ENCODE measurements around the gene SOX6. TPM values are rescaled to one million over a fixed set of nuclear protein-coding genes. Genes with fewer than 3 reads are reported as not detected.

Gene SOX6
- total RNA-seq, 2 experiments from 2014 or later = not detected

GRCh38 chr11:16301462-16301861 lies 54.9 kb downstream of the SOX6 start:
- ChIA-PET POLR2A (no interaction called here), CTCF (no interaction called here)
- no peak for DNase-seq
- H3K4me1 Mint-ChIP-seq (ENCODE audit: low read depth) = no peaks in the 10 kb centered on the region
- ATAC-seq = no peak
- H3K4me3 Mint-ChIP-seq = no peak overlapping the region
- H3K27me3 Mint-ChIP-seq (ENCODE audit: low read depth) = no peaks in the 10 kb centered on the region
- H3K27ac Mint-ChIP-seq = no peak overlapping the region
- H3K9me3 Mint-ChIP-seq (ENCODE audit: insufficient read depth) = peaks cover 3% of the 10 kb centered on the region
- H3K36me3 Mint-ChIP-seq (ENCODE audit: low read depth) = no peaks in the 10 kb centered on the region

- CTCF ChIA-PET = no interaction called here
- Mint-ChIP-seq H3K27ac (no peak overlapping the region), H3K4me1 (ENCODE audit: low read depth) (no peaks in the 10 kb centered on the region)
Measured at GRCh38 chr11:16299884-16300782, 56.2 kb downstream of the SOX6 start.

GRCh38 chr11:16299390-16299789 lies 57.0 kb downstream of the SOX6 start:
- POLR2A ChIA-PET = interaction anchor here (0.6 kb wide), 1 partner anchor 210 kb away, joined by 3 read pairs; no protein-coding TSS in a partner anchor
- Mint-ChIP-seq H3K27me3 (ENCODE audit: low read depth) (no peaks in the 10 kb centered on the region), H3K9me3 (ENCODE audit: insufficient read depth) (peaks cover 3% of the 10 kb centered on the region), H3K4me3 (no peak overlapping the region), H3K4me1 (ENCODE audit: low read depth) (no peaks in the 10 kb centered on the region), H3K36me3 (ENCODE audit: low read depth) (no peaks in the 10 kb centered on the region), H3K27ac (no peak overlapping the region)
- CTCF ChIA-PET = no interaction called here
- ATAC-seq (no peak), DNase-seq (no peak)

More at GRCh38 chr11:16299884-16300782, 56.2 kb downstream of the SOX6 start:
- DNase-seq (no peak), ATAC-seq (no peak)
- peaks cover 3% of the 10 kb centered on the region for H3K9me3 Mint-ChIP-seq (ENCODE audit: insufficient read depth)
- POLR2A ChIA-PET = interaction anchor here (0.6 kb wide), 1 partner anchor 211 kb away, joined by 3 read pairs; no protein-coding TSS in a partner anchor
- no peaks in the 10 kb centered on the region for H3K27me3 Mint-ChIP-seq (ENCODE audit: low read depth)
- H3K36me3 Mint-ChIP-seq (ENCODE audit: low read depth) = no peaks in the 10 kb centered on the region
- H3K4me3 Mint-ChIP-seq = no peak overlapping the region

- Mint-ChIP-seq H3K27me3 (ENCODE audit: low read depth) (no peaks in the 10 kb centered on the region), H3K9me3 (ENCODE audit: insufficient read depth) (peaks cover 3% of the 10 kb centered on the region), H3K4me3 (no peak overlapping the region), H3K4me1 (ENCODE audit: low read depth) (no peaks in the 10 kb centered on the region), H3K27ac (no peak overlapping the region), H3K36me3 (ENCODE audit: low read depth) (no peaks in the 10 kb centered on the region)
- CTCF ChIA-PET = no interaction called here
- POLR2A ChIA-PET = no interaction called here
- DNase-seq (no peak), ATAC-seq (no peak)
Measured at GRCh38 chr11:16297332-16297731, 59.0 kb downstream of the SOX6 start.

GRCh38 chr11:16296273-16296672 lies 60.1 kb downstream of the SOX6 start:
- Mint-ChIP-seq H3K36me3 (ENCODE audit: low read depth) (no peaks in the 10 kb centered on the region), H3K4me3 (no peak overlapping the region), H3K9me3 (ENCODE audit: insufficient read depth) (no peaks in the 10 kb centered on the region), H3K27me3 (ENCODE audit: low read depth) (no peaks in the 10 kb centered on the region), H3K4me1 (ENCODE audit: low read depth) (no peaks in the 10 kb centered on the region), H3K27ac (no peak overlapping the region)
- ChIA-PET CTCF (no interaction called here), POLR2A (no interaction called here)
- DNase-seq (no peak), ATAC-seq (no peak)

- CTCF ChIA-PET = no interaction called here
- POLR2A ChIA-PET = no interaction called here
- ATAC-seq (no peak), DNase-seq (no peak)
- Mint-ChIP-seq H3K9me3 (ENCODE audit: insufficient read depth) (no peaks in the 10 kb centered on the region), H3K27me3 (ENCODE audit: low read depth) (no peaks in the 10 kb centered on the region), H3K36me3 (ENCODE audit: low read depth) (no peaks in the 10 kb centered on the region), H3K4me3 (no peak overlapping the region), H3K4me1 (ENCODE audit: low read depth) (no peaks in the 10 kb centered on the region), H3K27ac (no peak overlapping the region)
Measured at GRCh38 chr11:16295592-16295991, 60.8 kb downstream of the SOX6 start.

- POLR2A ChIA-PET = no interaction called here
- Mint-ChIP-seq H3K27me3 (ENCODE audit: low read depth) (no peaks in the 10 kb centered on the region), H3K4me3 (no peak overlapping the region), H3K4me1 (ENCODE audit: low read depth) (no peaks in the 10 kb centered on the region), H3K27ac (no peak overlapping the region), H3K9me3 (ENCODE audit: insufficient read depth) (no peaks in the 10 kb centered on the region), H3K36me3 (ENCODE audit: low read depth) (no peaks in the 10 kb centered on the region)
- ATAC-seq = no peak
- DNase-seq = no peak
- CTCF ChIA-PET = no interaction called here
Measured at GRCh38 chr11:16293204-16293681, 63.1 kb downstream of the SOX6 start.

GRCh38 chr11:16292167-16292859 lies 64.0 kb downstream of the SOX6 start:
- ChIA-PET POLR2A (no interaction called here), CTCF (no interaction called here)
- no peak for ATAC-seq
- Mint-ChIP-seq H3K4me1 (ENCODE audit: low read depth) (no peaks in the 10 kb centered on the region), H3K27me3 (ENCODE audit: low read depth) (no peaks in the 10 kb centered on the region), H3K9me3 (ENCODE audit: insufficient read depth) (no peaks in the 10 kb centered on the region), H3K36me3 (ENCODE audit: low read depth) (no peaks in the 10 kb centered on the region), H3K27ac (no peak overlapping the region), H3K4me3 (no peak overlapping the region)
- no peak for DNase-seq

GRCh38 chr11:16291729-16292128 lies 64.6 kb downstream of the SOX6 start:
- DNase-seq (no peak), ATAC-seq (no peak)
- no peaks in the 10 kb centered on the region for H3K9me3 Mint-ChIP-seq (ENCODE audit: insufficient read depth)
- H3K27me3 Mint-ChIP-seq (ENCODE audit: low read depth) = no peaks in the 10 kb centered on the region
- no peak overlapping the region for H3K27ac Mint-ChIP-seq
- ChIA-PET CTCF (no interaction called here), POLR2A (no interaction called here)
- no peaks in the 10 kb centered on the region for H3K4me1 Mint-ChIP-seq (ENCODE audit: low read depth)
- H3K36me3 Mint-ChIP-seq (ENCODE audit: low read depth) = no peaks in the 10 kb centered on the region
- H3K4me3 Mint-ChIP-seq = no peak overlapping the region

GRCh38 chr11:16289541-16289940 lies 66.8 kb downstream of the SOX6 start:
- CTCF ChIA-PET = no interaction called here
- Mint-ChIP-seq H3K27ac (no peak overlapping the region), H3K27me3 (ENCODE audit: low read depth) (no peaks in the 10 kb centered on the region), H3K36me3 (ENCODE audit: low read depth) (no peaks in the 10 kb centered on the region), H3K4me3 (no peak overlapping the region), H3K9me3 (ENCODE audit: insufficient read depth) (no peaks in the 10 kb centered on the region), H3K4me1 (ENCODE audit: low read depth) (no peaks in the 10 kb centered on the region)
- no peak for DNase-seq
- no peak for ATAC-seq
- POLR2A ChIA-PET = no interaction called here

GRCh38 chr11:16287630-16288280 lies 68.6 kb downstream of the SOX6 start:
- H3K36me3 Mint-ChIP-seq (ENCODE audit: low read depth) = no peaks in the 10 kb centered on the region
- no peak for DNase-seq
- no peaks in the 10 kb centered on the region for H3K4me1 Mint-ChIP-seq (ENCODE audit: low read depth)
- no peaks in the 10 kb centered on the region for H3K9me3 Mint-ChIP-seq (ENCODE audit: insufficient read depth)
- ATAC-seq = no peak
- no peak overlapping the region for H3K4me3 Mint-ChIP-seq
- no peaks in the 10 kb centered on the region for H3K27me3 Mint-ChIP-seq (ENCODE audit: low read depth)
- H3K27ac Mint-ChIP-seq = no peak overlapping the region
- ChIA-PET CTCF (no interaction called here), POLR2A (no interaction called here)

- H3K4me1 Mint-ChIP-seq (ENCODE audit: low read depth) = no peaks in the 10 kb centered on the region
- H3K27ac Mint-ChIP-seq = no peak overlapping the region
- no peaks in the 10 kb centered on the region for H3K27me3 Mint-ChIP-seq (ENCODE audit: low read depth)
- no peak for ATAC-seq
- no peak for DNase-seq
- ChIA-PET CTCF (no interaction called here), POLR2A (no interaction called here)
- no peak overlapping the region for H3K4me3 Mint-ChIP-seq
- H3K36me3 Mint-ChIP-seq (ENCODE audit: low read depth) = no peaks in the 10 kb centered on the region
- H3K9me3 Mint-ChIP-seq (ENCODE audit: insufficient read depth) = no peaks in the 10 kb centered on the region
Measured at GRCh38 chr11:16286095-16286494, 70.3 kb downstream of the SOX6 start.
